ENCODE measurements around the gene SLC29A2.
A peak's percentile ranks its signal among the peaks of the same experiment; 100 is the strongest.
"Not testable (repeated sequence)": the region's sequence is repeated elsewhere in the genome, so short reads cannot be mapped to it uniquely, and the experiment has no call there.

The SLC29A2 gene

GRCh38 chr11:66350560-66351235 is 20.9 kb downstream of the SLC29A2 start:
- not testable (repeated sequence) for DNase-seq (ENCODE audit: low read depth, low spot score)

GRCh38 chr11:66349084-66349386 is 22.5 kb downstream of the SLC29A2 start:
- no peak for DNase-seq (ENCODE audit: low read depth, low spot score)

- DNase-seq (ENCODE audit: low read depth, low spot score) = peak; percentile 92
Observed at GRCh38 chr11:66347425-66348276, 23.9 kb downstream of the SLC29A2 start, which contains the start of gene B4GAT1. Gene B4GAT1, minus strand, starts transcription at chr11:66347629. Its CDS starts 84 bp downstream, at chr11:66347545.

GRCh38 chr11:66346476-66347424 is 24.8 kb downstream of the SLC29A2 start:
- DNase-seq (ENCODE audit: low read depth, low spot score) = no peak

- no peak for DNase-seq (ENCODE audit: low read depth, low spot score)
Observed at GRCh38 chr11:66345316-66345649, 26.3 kb downstream of the SLC29A2 start.

- peak; percentile 99 for DNase-seq (ENCODE audit: low read depth, low spot score)
Observed at GRCh38 chr11:66344550-66345315, 26.8 kb downstream of the SLC29A2 start, which contains the start of gene BRMS1. Gene BRMS1, minus strand, starts transcription at chr11:66345104. Its CDS starts 2,870 bp downstream, at chr11:66342234.

GRCh38 chr11:66343176-66343575 is 28.4 kb downstream of the SLC29A2 start:
- DNase-seq (ENCODE audit: low read depth, low spot score) = no peak

- DNase-seq (ENCODE audit: low read depth, low spot score) = no peak
Observed at GRCh38 chr11:66341502-66342126, 29.9 kb downstream of the SLC29A2 start.

- no peak for DNase-seq (ENCODE audit: low read depth, low spot score)
Observed at GRCh38 chr11:66340596-66341501, 30.7 kb downstream of the SLC29A2 start.

GRCh38 chr11:66339686-66340483 is 31.7 kb downstream of the SLC29A2 start:
- DNase-seq (ENCODE audit: low read depth, low spot score) = no peak

GRCh38 chr11:66339162-66339675 is 32.3 kb downstream of the SLC29A2 start:
- no peak for DNase-seq (ENCODE audit: low read depth, low spot score)

GRCh38 chr11:66338276-66339161 is 33.0 kb downstream of the SLC29A2 start:
- DNase-seq (ENCODE audit: low read depth, low spot score) = no peak

GRCh38 chr11:66337103-66337899 is 34.3 kb downstream of the SLC29A2 start:
- DNase-seq (ENCODE audit: low read depth, low spot score) = peak; percentile 48

GRCh38 chr11:66336234-66337102 is 35.1 kb downstream of the SLC29A2 start, which contains the start of gene RIN1:
Gene RIN1, minus strand, starts transcription at chr11:66336434. Its CDS starts 32 bp downstream, at chr11:66336402.
- DNase-seq (ENCODE audit: low read depth, low spot score) = peak; percentile 90

GRCh38 chr11:66335531-66336233 is 35.9 kb downstream of the SLC29A2 start:
- DNase-seq (ENCODE audit: low read depth, low spot score) = peak; percentile 67
